SK-N-SH treated with all-trans-retinoic acid at 6 μM for 48 hours (cell line): ENCODE results near the gene PLXND1.

Source experiments
- ATAC-seq: fragments of 200-7000 bp; cut with Tn5 transposase; 3 replicates; pipeline ENCODE4 v1.9.1; 2020; ENCODE audit warnings: mild to moderate bottlenecking, moderate library complexity
- BACH2 ChIP-seq: fragments of 250-450 bp; sonication (Bioruptor Pico); IDR thresholded peaks from 2 replicates; pipeline ENCODE4 v1.9.0; 2021; ENCODE audit warnings: mild to moderate bottlenecking, borderline replicate concordance
- CSDC2 ChIP-seq: fragments of 250-450 bp; sonication (Bioruptor Pico); IDR thresholded peaks from 2 replicates; pipeline ENCODE4 v1.5.0; 2020; ENCODE audit warnings: mild to moderate bottlenecking, moderate library complexity
- CSRNP3 ChIP-seq: fragments of 250-450 bp; sonication (Bioruptor Pico); IDR thresholded peaks from 2 replicates; pipeline ENCODE4 v1.5.1; 2021; ENCODE audit warnings: mild to moderate bottlenecking, moderate library complexity
- ESRRG ChIP-seq: fragments of 250-450 bp; sonication (Bioruptor Pico); IDR thresholded peaks from 2 replicates; pipeline ENCODE4 v1.6.1; 2021; ENCODE audit warnings: mild to moderate bottlenecking
- GLIS3 ChIP-seq: fragments of 250-450 bp; sonication (Bioruptor Pico); IDR thresholded peaks from 2 replicates; pipeline ENCODE4 v1.5.0; 2020; ENCODE audit warnings: mild to moderate bottlenecking, moderate library complexity
- ISL1 ChIP-seq: fragments of 250-450 bp; sonication (Bioruptor Pico); IDR thresholded peaks from 2 replicates; pipeline ENCODE4 v2.1.2; 2022; ENCODE audit warnings: mild to moderate bottlenecking, moderate library complexity
- OSR1 ChIP-seq: fragments of 250-450 bp; sonication (Bioruptor Pico); IDR thresholded peaks from 2 replicates; pipeline ENCODE4 v1.8.0; 2022; ENCODE audit warnings: moderate library complexity, mild to moderate bottlenecking, inconsistent platforms
- PPARA ChIP-seq: fragments of 250-450 bp; sonication (Bioruptor Pico); IDR thresholded peaks from 2 replicates; pipeline ENCODE4 v1.5.0; 2020; ENCODE audit warnings: mild to moderate bottlenecking, borderline replicate concordance
- RARB ChIP-seq: fragments of 250-450 bp; sonication (Bioruptor Pico); IDR thresholded peaks from 2 replicates; pipeline ENCODE4 v1.8.0; 2021; ENCODE audit warnings: mild to moderate bottlenecking, moderate library complexity
- SNAI2 ChIP-seq: fragments of 250-450 bp; sonication (Bioruptor Pico); IDR thresholded peaks from 2 replicates; pipeline ENCODE4 v1.5.0; 2020; ENCODE audit warnings: mild to moderate bottlenecking, moderate library complexity
- TOX ChIP-seq: fragments of 250-450 bp; sonication (Bioruptor Pico); IDR thresholded peaks from 2 replicates; pipeline ENCODE4 v1.8.0; 2021; ENCODE audit warnings: mild to moderate bottlenecking, moderate library complexity, borderline replicate concordance
- ZC3H10 ChIP-seq: fragments of 250-450 bp; sonication (Bioruptor Pico); IDR thresholded peaks from 2 replicates; pipeline ENCODE4 v1.5.1; 2021; ENCODE audit warnings: mild to moderate bottlenecking, moderate library complexity
- ZFP3 ChIP-seq: fragments of 250-450 bp; sonication (Bioruptor Pico); IDR thresholded peaks from 2 replicates; pipeline ENCODE4 v1.5.0; 2020; ENCODE audit warnings: mild to moderate bottlenecking, moderate library complexity
- ZFP30 ChIP-seq: fragments of 450-650 bp; formaldehyde crosslinking; IDR thresholded peaks from 2 replicates; pipeline ENCODE4 v1.5.0; 2022; ENCODE audit warnings: mild to moderate bottlenecking, moderate library complexity
- ZNF565 ChIP-seq: fragments of 450-650 bp; formaldehyde crosslinking; conservative IDR thresholded peaks from 2 replicates; pipeline ENCODE4 v1.5.0; 2020; ENCODE audit warnings: low read depth, mild to moderate bottlenecking, moderate library complexity
- ZNF70 ChIP-seq: fragments of 450-650 bp; formaldehyde crosslinking; IDR thresholded peaks from 2 replicates; pipeline ENCODE4 v1.5.0; 2020; ENCODE audit warnings: mild to moderate bottlenecking, moderate library complexity
- ZNF8 ChIP-seq: fragments of 450-650 bp; formaldehyde crosslinking; IDR thresholded peaks from 2 replicates; pipeline ENCODE4 v1.5.0; 2020; ENCODE audit warnings: mild to moderate bottlenecking, moderate library complexity
- TF ChIP-seq, protein P1 (sequence below): fragments of 250-450 bp; sonication (Bioruptor Pico); IDR thresholded peaks from 2 replicates; pipeline ENCODE4 v1.5.1; 2020; ENCODE audit warnings: low read depth, mild to moderate bottlenecking, moderate library complexity
- TF ChIP-seq, protein P2 (sequence below): fragments of 250-450 bp; sonication (Bioruptor Pico); IDR thresholded peaks from 2 replicates; pipeline ENCODE4 v1.8.0; 2020; ENCODE audit warnings: mild to moderate bottlenecking, moderate library complexity, borderline replicate concordance
- TF ChIP-seq, protein P3 (sequence below): fragments of 250-450 bp; sonication (Bioruptor Pico); IDR thresholded peaks from 2 replicates; pipeline ENCODE4 v1.8.0; 2021; ENCODE audit warnings: low read depth, mild to moderate bottlenecking, moderate library complexity, borderline replicate concordance

Gene PLXND1

DNA sequence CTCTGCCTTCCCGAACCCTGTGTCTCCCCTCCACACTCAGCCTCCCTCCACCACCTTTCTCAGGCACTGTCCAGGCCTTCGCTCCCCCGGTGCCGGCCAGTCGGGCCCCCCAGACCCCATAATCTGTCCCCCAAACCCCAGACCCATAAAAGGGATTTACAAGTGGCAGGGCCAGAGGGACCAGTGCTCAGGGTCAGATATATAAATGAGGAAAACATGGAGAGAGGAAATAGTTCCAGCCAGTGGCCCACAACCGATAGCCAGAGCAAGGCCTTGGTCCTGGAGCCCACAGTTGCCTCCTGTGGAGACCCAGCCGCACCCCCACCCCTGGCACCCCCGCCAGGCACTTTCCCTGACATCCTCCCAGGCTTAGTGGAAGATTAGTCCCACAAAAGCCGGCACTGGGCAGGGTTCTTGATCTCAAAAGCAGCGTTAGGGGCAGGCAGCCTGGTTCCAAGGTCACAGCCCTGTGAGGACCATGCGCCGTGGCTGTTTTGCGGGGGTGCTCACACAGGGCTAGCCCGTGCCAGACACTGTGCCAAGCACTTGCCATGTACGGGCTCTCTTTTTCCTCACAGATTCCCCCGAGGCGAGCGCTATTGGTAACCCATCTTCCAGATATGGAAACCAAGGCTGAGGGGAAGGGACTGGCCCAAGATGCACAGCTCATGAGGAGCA is 1.1 kb upstream of the PLXND1 start:
- ATAC-seq, result no peak
- TF ChIP-seq BACH2 (CRISPR knock-in tag) (no peak), ESRRG (no peak), ZC3H10 (CRISPR knock-in tag) (no peak)

DNA sequence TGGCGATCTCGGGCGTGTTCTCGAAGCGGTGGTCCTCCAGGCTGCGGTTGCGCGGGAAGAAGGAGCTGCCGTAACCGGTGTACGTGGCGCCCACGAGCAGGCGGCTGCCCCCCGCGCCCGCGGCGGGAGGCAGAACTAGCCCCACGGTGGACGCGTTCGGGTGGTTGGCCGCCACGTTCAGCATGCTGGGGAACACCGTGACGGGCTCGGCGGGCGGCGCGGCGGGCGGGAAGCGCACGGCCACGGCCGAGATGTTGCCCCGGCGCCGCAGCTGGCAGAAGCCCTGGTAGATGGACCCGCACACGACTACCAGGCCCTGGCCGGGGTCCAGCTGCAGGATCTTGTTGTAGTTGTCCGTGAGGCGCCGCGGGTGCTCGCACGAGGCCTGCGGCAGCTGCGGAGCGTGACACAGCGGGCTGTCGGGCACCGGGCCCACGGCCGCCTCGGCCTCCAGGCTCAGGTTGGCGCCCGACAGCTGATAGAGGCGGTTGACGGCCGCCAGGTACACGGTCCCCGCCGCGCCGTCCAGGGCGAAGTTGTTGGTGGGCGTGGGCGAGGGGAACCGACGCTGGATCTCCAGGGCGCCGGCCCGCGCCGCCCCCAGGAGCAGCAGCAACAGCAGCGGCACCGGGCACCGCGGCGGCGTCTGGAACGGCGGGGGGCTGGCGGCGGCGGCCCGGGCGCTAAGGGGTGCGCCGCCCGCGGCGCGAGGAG is 397 bp downstream of the PLXND1 start:
- peak; percentile 1 for ATAC-seq
- no peak for TF ChIP-seq BACH2 (CRISPR knock-in tag)
- no peak for TF ChIP-seq ZNF565 (CRISPR knock-in tag)
- TF ChIP-seq TOX (CRISPR knock-in tag), result no peak
- TF ChIP-seq ZNF70 (CRISPR knock-in tag), result no peak
- TF ChIP-seq, protein P1, sequence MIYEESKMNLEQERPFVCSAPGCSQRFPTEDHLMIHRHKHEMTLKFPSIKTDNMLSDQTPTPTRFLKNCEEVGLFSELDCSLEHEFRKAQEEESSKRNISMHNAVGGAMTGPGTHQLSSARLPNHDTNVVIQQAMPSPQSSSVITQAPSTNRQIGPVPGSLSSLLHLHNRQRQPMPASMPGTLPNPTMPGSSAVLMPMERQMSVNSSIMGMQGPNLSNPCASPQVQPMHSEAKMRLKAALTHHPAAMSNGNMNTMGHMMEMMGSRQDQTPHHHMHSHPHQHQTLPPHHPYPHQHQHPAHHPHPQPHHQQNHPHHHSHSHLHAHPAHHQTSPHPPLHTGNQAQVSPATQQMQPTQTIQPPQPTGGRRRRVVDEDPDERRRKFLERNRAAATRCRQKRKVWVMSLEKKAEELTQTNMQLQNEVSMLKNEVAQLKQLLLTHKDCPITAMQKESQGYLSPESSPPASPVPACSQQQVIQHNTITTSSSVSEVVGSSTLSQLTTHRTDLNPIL (CRISPR knock-in tag), result no peak
- no peak for TF ChIP-seq ZFP30 (CRISPR knock-in tag)
- TF ChIP-seq ZNF8 (CRISPR knock-in tag), result no peak
- TF ChIP-seq GLIS3 (CRISPR knock-in tag), result no peak
- TF ChIP-seq ZFP3, result no peak
- TF ChIP-seq ESRRG, result no peak
- TF ChIP-seq ZC3H10 (CRISPR knock-in tag), result no peak
- TF ChIP-seq ISL1 (CRISPR knock-in tag), result no peak
- TF ChIP-seq SNAI2 (CRISPR knock-in tag), result no peak
- no peak for TF ChIP-seq CSDC2 (CRISPR knock-in tag)
- TF ChIP-seq OSR1 (CRISPR knock-in tag), result no peak
- TF ChIP-seq, protein P2, sequence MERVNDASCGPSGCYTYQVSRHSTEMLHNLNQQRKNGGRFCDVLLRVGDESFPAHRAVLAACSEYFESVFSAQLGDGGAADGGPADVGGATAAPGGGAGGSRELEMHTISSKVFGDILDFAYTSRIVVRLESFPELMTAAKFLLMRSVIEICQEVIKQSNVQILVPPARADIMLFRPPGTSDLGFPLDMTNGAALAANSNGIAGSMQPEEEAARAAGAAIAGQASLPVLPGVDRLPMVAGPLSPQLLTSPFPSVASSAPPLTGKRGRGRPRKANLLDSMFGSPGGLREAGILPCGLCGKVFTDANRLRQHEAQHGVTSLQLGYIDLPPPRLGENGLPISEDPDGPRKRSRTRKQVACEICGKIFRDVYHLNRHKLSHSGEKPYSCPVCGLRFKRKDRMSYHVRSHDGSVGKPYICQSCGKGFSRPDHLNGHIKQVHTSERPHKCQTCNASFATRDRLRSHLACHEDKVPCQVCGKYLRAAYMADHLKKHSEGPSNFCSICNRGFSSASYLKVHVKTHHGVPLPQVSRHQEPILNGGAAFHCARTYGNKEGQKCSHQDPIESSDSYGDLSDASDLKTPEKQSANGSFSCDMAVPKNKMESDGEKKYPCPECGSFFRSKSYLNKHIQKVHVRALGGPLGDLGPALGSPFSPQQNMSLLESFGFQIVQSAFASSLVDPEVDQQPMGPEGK (CRISPR knock-in tag), result no peak
- no peak for TF ChIP-seq PPARA

DNA sequence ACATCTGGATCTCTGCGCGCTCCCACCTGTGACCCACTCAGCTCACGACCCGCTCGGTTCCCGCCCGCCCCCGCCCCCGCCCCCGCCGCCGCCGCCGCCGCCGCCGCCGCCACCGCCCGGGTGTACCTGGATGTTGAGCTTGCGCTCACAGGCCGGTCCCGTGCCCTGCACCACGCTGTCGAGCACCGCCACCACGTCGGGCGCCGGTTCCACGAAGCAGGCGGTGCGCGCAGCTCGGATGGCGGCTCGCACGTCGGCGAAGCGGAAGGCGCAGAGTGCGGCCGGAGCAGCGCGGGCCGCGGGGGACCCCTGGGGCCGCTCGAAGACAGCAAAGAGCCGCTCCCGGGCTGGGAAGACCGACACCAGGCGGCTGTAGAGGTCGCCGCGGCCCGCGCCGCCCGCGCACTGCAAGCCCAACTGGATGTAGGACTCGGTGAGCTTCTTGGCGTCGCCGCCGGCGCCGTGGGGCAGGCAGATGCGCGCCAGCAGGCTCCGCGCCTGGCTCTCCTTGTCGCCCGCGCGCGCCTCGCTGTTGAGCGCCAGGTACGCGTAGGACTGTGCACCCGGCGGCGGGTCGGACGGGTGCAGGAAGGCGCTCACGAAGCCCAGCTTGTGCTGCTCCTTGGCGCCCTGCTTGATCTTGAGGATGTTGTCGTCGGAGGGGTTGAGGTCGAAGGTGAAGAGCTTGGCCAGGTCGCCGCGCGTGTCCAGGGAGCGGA is 1.1 kb downstream of the PLXND1 start:
- ATAC-seq, result peak; percentile 27
- TF ChIP-seq ZFP30 (CRISPR knock-in tag) (no peak), TOX (CRISPR knock-in tag) (no peak), CSRNP3 (CRISPR knock-in tag) (no peak), OSR1 (CRISPR knock-in tag) (no peak), ESRRG (no peak), PPARA (no peak), RARB (CRISPR knock-in tag) (no peak)
- TF ChIP-seq, protein P1 (CRISPR knock-in tag), result no peak
- TF ChIP-seq, protein P3, sequence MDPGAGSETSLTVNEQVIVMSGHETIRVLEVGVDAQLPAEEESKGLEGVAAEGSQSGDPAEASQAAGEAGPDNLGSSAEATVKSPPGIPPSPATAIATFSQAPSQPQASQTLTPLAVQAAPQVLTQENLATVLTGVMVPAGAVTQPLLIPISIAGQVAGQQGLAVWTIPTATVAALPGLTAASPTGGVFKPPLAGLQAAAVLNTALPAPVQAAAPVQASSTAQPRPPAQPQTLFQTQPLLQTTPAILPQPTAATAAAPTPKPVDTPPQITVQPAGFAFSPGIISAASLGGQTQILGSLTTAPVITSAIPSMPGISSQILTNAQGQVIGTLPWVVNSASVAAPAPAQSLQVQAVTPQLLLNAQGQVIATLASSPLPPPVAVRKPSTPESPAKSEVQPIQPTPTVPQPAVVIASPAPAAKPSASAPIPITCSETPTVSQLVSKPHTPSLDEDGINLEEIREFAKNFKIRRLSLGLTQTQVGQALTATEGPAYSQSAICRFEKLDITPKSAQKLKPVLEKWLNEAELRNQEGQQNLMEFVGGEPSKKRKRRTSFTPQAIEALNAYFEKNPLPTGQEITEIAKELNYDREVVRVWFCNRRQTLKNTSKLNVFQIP (CRISPR knock-in tag), result no peak
